GM23248 (cell line): ENCODE data around the gene METTL27. TPM values are rescaled to one million over a fixed set of nuclear protein-coding genes. Genes with fewer than 3 reads are reported as not detected.

ENCODE experiments used
- DNase-seq: peaks from one replicate; pipeline ENCODE4 v3.0.0-alpha.2; 2015
- H2AFZ ChIP-seq: fragments of 200-600 bp; sonication (generic); 2 replicates; pipeline ENCODE4 v1.6.1; 2016; ENCODE audit warnings: antibody characterized with exemption
- H3F3A ChIP-seq: fragments of 200-600 bp; sonication (generic); 2 replicates; pipeline ENCODE4 v1.6.1; 2016; ENCODE audit warnings: mild to moderate bottlenecking, antibody characterized with exemption, mixed run types; ENCODE audit not compliant: insufficient read depth
- H3K27ac ChIP-seq: fragments of 200-600 bp; sonication (generic); 2 replicates; pipeline ENCODE4 v1.5.1; 2016; ENCODE audit warnings: mild to moderate bottlenecking
- H3K27me3 ChIP-seq: fragments of 200-600 bp; sonication (generic); replicated peaks from 2 replicates; pipeline ENCODE4 v1.6.1; 2016; ENCODE audit warnings: mild to moderate bottlenecking; ENCODE audit not compliant: insufficient read depth
- H3K36me3 ChIP-seq: fragments of 200-600 bp; sonication (generic); 2 replicates; pipeline ENCODE4 v1.6.1; 2016; ENCODE audit warnings: low read depth, mild to moderate bottlenecking
- H3K4me1 ChIP-seq: fragments of 200-600 bp; sonication (generic); 2 replicates; pipeline ENCODE4 v1.6.1; 2016; ENCODE audit warnings: mild to moderate bottlenecking; ENCODE audit not compliant: insufficient read depth
- H3K4me2 ChIP-seq: fragments of 200-600 bp; sonication (generic); one replicate; pipeline ENCODE4 v1.6.1; 2016; ENCODE audit warnings: mild to moderate bottlenecking; ENCODE audit not compliant: unreplicated experiment
- H3K4me3 ChIP-seq: fragments of 200-600 bp; sonication (generic); 2 replicates; pipeline ENCODE4 v1.5.1; 2016; ENCODE audit warnings: mild to moderate bottlenecking
- H3K79me2 ChIP-seq: fragments of 200-600 bp; sonication (generic); 2 replicates; pipeline ENCODE4 v1.6.1; 2016; ENCODE audit warnings: mild to moderate bottlenecking; ENCODE audit not compliant: insufficient read depth
- H3K9ac ChIP-seq: fragments of 200-600 bp; sonication (generic); 2 replicates; pipeline ENCODE4 v1.6.1; 2016; ENCODE audit warnings: mild to moderate bottlenecking
- H3K9me2 ChIP-seq: fragments of 200-600 bp; sonication (generic); 2 replicates; pipeline ENCODE4 v1.6.1; 2016; ENCODE audit warnings: mixed run types, mild to moderate bottlenecking, moderate library complexity; ENCODE audit not compliant: insufficient read depth
- H3K9me3 ChIP-seq: fragments of 200-600 bp; sonication (generic); one replicate; pipeline ENCODE4 v1.6.1; 2017; ENCODE audit warnings: low read depth
- H4K20me1 ChIP-seq: fragments of 200-600 bp; sonication (generic); 2 replicates; pipeline ENCODE4 v1.6.0; 2016; ENCODE audit not compliant: insufficient read depth
- EZH2 ChIP-seq: fragments of 200-600 bp; sonication (generic); IDR thresholded peaks from 2 replicates; pipeline ENCODE4 v1.6.1; 2018; ENCODE audit warnings: antibody characterized with exemption, mild to moderate bottlenecking; ENCODE audit not compliant: insufficient read depth, poor library complexity, severe bottlenecking
- EZH2phosphoT487 ChIP-seq: fragments of 200-600 bp; sonication (generic); IDR thresholded peaks from 2 replicates; pipeline ENCODE4 v1.6.1; 2018; ENCODE audit warnings: antibody characterized with exemption, moderate library complexity, mild to moderate bottlenecking, low read depth; ENCODE audit not compliant: insufficient read depth
- WGBS, 2 experiments: methylation state at CpG; one replicate each; pipeline ENCODE4 v1.1.6; 2015 to 2017; ENCODE audit warnings: low lambda C conversion rate in 2 of 2, low coverage in 1 of 2; ENCODE audit errors: missing lambda C conversion rate in 2 of 2; 5-methylcytosine and 5-hydroxymethylcytosine counted together
- in situ Hi-C: fragments of 300-500 bp; cut with MboI; formaldehyde crosslinking; loops from 2 replicates; pipeline ENCODE4 v1.15.0; 2020
- polyA plus RNA-seq: library from polyadenylated mRNA; unstranded; fragments of >200 nt; fragmentation: Nextera tagmentation; extraction: Ambion mirVana; gene quantifications from 2 replicates; pipeline ENCODE4 v1.2.1, GENCODE V29; 2016
- total RNA-seq: library from RNA; depleted of rRNA; stranded (reverse); fragments of >200 nt; shearing (Covaris generic); gene quantifications from 2 replicates; pipeline ENCODE4 v1.2.3, GENCODE V29; 2014

Gene METTL27
- total and polyA plus RNA-seq, 2 experiments from 2014 or later, result 5.3 to 6.5 TPM

DNA sequence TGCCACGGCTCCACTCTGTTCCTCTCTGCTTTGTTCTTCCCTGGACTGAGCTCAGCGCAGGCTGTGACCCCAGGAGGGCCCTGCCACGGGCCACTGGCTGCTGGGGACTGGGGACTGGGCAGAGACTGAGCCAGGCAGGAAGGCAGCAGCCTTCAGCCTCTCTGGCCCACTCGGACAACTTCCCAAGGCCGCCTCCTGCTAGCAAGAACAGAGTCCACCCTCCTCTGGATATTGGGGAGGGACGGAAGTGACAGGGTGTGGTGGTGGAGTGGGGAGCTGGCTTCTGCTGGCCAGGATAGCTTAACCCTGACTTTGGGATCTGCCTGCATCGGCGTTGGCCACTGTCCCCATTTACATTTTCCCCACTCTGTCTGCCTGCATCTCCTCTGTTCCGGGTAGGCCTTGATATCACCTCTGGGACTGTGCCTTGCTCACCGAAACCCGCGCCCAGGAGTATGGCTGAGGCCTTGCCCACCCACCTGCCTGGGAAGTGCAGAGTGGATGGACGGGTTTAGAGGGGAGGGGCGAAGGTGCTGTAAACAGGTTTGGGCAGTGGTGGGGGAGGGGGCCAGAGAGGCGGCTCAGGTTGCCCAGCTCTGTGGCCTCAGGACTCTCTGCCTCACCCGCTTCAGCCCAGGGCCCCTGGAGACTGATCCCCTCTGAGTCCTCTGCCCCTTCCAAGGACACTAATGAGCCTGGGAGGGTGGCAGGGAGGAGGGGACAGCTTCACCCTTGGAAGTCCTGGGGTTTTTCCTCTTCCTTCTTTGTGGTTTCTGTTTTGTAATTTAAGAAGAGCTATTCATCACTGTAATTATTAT lies 10.3 kb downstream of the METTL27 start:
- Histone ChIP-seq H3K27ac (no peak overlapping the region), H3K4me2 (no peak overlapping the region), H3K9me3 (no peaks in the 10 kb centered on the region), H3K9me2 (no peaks in the 10 kb centered on the region), H4K20me1 (no peaks in the 10 kb centered on the region), H3K9ac (no peak overlapping the region), H3K27me3 (no peaks in the 10 kb centered on the region), H3K4me3 (no peak overlapping the region), H3K4me1 (no peaks in the 10 kb centered on the region), H3K79me2 (no peaks in the 10 kb centered on the region), H2AFZ (no peak overlapping the region), H3F3A (no peaks in the 10 kb centered on the region), H3K36me3 (no peaks in the 10 kb centered on the region)
- 45 to 47% methylated on average over 15 to 16 of the region's 16 CpGs for WGBS, 2 experiments
- in situ Hi-C loops, result no loop called here
- no peak for DNase-seq
- TF ChIP-seq EZH2phosphoT487 (no peak), EZH2 (no peak)

DNA sequence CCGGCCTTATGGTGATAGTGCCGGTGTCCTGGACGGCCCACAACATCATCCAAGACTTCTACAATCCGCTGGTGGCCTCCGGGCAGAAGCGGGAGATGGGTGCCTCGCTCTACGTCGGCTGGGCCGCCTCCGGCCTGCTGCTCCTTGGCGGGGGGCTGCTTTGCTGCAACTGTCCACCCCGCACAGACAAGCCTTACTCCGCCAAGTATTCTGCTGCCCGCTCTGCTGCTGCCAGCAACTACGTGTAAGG lies 10.8 kb downstream of the METTL27 start:
- H3F3A ChIP-seq, result no peaks in the 10 kb centered on the region
- TF ChIP-seq EZH2 (no peak), EZH2phosphoT487 (no peak)
- no peaks in the 10 kb centered on the region for H4K20me1 ChIP-seq
- H3K27me3 ChIP-seq, result no peaks in the 10 kb centered on the region
- no peak overlapping the region for H3K27ac ChIP-seq
- H2AFZ ChIP-seq, result no peak overlapping the region
- H3K36me3 ChIP-seq, result no peaks in the 10 kb centered on the region
- DNase-seq, result no peak
- H3K79me2 ChIP-seq, result no peaks in the 10 kb centered on the region
- in situ Hi-C loops, result no loop called here
- no peak overlapping the region for H3K4me3 ChIP-seq
- H3K9me3 ChIP-seq, result no peaks in the 10 kb centered on the region
- WGBS, 2 experiments, result 87 to 88% methylated on average over 10 to 15 of the region's 16 CpGs
- no peaks in the 10 kb centered on the region for H3K4me1 ChIP-seq
- no peak overlapping the region for H3K9ac ChIP-seq
- no peaks in the 10 kb centered on the region for H3K9me2 ChIP-seq
- no peak overlapping the region for H3K4me2 ChIP-seq

DNA sequence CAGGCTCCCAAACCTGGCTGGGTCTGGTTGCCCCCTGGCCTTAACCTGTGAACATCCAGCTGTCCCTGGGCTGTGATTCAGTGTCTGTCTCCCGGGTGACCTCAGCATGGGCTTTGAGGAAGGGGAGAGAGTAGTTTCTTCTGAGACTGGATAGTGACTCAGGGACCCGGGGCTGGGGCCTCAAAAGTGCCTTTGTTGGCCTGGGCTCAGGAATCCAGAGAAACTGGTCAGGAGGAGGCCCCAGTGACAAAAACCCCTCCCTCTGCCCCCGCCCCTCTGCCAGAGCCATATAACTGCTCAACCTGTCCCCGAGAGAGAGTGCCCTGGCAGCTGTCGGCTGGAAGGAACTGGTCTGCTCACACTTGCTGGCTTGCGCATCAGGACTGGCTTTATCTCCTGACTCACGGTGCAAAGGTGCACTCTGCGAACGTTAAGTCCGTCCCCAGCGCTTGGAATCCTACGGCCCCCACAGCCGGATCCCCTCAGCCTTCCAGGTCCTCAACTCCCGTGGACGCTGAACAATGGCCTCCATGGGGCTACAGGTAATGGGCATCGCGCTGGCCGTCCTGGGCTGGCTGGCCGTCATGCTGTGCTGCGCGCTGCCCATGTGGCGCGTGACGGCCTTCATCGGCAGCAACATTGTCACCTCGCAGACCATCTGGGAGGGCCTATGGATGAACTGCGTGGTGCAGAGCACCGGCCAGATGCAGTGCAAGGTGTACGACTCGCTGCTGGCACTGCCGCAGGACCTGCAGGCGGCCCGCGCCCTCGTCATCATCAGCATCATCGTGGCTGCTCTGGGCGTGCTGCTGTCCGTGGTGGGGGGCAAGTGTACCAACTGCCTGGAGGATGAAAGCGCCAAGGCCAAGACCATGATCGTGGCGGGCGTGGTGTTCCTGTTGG lies 11.4 kb downstream of the METTL27 start, which contains the start of gene CLDN4:
Gene CLDN4, plus strand, starts transcription at position 316 of the 903 bp plus-strand sequence. Its CDS starts 206 bp downstream, at position 522.
- Histone ChIP-seq H3K9ac (no peak within 1 kb of the TSS), H4K20me1 (no peaks in the 10 kb centered on the region), H2AFZ (no peak within 1 kb of the TSS), H3F3A (no peaks in the 10 kb centered on the region), H3K4me3 (no peak within 1 kb of the TSS), H3K4me2 (no peak within 1 kb of the TSS), H3K9me2 (no peaks in the 10 kb centered on the region), H3K4me1 (no peaks in the 10 kb centered on the region), H3K79me2 (no peaks in the 10 kb centered on the region), H3K36me3 (no peaks in the 10 kb centered on the region), H3K27ac (no peak within 1 kb of the TSS), H3K9me3 (no peaks in the 10 kb centered on the region), H3K27me3 (no peaks in the 10 kb centered on the region)
- TF ChIP-seq EZH2, result no peak
- no peak for TF ChIP-seq EZH2phosphoT487
- WGBS, 2 experiments, result 82 to 84% methylated on average over 42 of the region's 42 CpGs
- no peak for DNase-seq
- in situ Hi-C loops, result no loop called here

- Histone ChIP-seq H4K20me1 (no peaks in the 10 kb centered on the region), H3K27ac (no peak overlapping the region), H3K4me2 (no peak overlapping the region), H3F3A (no peaks in the 10 kb centered on the region), H3K4me1 (no peaks in the 10 kb centered on the region), H2AFZ (no peak overlapping the region), H3K4me3 (no peak overlapping the region), H3K36me3 (no peaks in the 10 kb centered on the region), H3K79me2 (no peaks in the 10 kb centered on the region), H3K9ac (no peak overlapping the region), H3K9me3 (no peaks in the 10 kb centered on the region), H3K9me2 (no peaks in the 10 kb centered on the region), H3K27me3 (no peaks in the 10 kb centered on the region)
- WGBS, 2 experiments, result 70 to 74% methylated on average over 13 of the region's 13 CpGs
- in situ Hi-C loops, result no loop called here
- DNase-seq, result no peak
- TF ChIP-seq EZH2phosphoT487, result no peak
- TF ChIP-seq EZH2, result no peak
Observed at GRCh38 chr7:73829921-73830680, 12.2 kb downstream of the METTL27 start.
